ENCODE measurements around the gene VAPB.
"Not testable (repeated sequence)": the region's sequence is repeated elsewhere in the genome, so short reads cannot be mapped to it uniquely, and the experiment has no call there.

The VAPB gene

DNA sequence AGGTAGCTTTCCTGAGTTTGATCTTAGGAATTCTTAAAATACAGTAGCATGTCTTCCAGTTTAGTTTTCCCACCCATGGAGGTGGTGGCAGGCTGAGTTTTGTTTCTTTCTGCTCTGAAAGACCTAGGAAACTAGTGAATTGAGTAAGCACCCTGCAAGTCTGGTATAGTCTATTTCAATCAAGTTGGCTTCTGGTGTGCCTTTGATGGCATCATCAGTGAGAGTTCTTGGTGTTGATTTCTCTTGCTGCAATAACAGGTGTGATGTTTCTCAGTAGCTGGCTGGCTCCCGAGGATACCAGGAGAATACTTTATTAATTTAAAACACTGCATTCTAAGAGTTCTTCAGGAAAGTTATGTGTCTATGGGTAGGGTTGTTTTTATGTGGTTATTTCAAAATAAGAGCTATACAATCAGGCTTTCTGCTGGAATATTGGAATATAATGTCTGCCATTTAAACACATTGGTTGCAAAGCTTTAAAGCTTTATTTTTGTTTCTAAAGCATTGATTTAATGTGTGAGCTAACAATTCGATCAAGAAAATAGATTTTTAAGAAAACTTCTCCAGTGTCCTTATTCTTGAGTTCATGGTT is 19.0 kb downstream of the VAPB start:
- no peak for DNase-seq

DNA sequence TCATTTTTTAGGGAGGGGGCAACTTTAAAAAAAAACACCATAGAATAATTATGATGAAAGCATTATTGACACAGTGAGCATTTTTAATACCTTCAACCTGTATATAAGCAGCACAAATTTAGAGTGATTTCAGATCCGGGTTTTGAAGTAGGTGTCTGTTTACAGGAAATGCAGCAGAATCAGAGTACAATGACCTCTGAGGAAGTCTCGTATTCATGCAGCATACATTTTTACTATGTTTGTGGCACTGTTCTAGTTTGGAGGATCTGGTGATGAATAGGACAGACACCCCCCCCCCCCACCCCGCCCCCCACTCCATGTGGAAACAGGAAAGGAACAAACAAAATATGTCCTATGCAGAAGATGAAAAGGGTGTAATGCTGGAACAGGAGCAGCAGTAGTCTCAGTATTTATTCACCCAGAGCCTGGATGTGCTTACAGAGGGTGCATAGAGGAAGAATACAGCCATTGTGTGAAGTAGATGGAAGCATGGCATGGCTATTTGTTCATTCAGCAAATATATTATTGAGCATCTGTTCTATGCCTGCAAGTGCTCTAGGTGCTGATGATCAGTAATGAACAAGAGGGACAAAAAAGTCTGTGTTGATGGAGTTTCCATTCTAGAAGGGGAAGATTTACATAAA is 19.7 kb downstream of the VAPB start:
- no peak for DNase-seq

DNA sequence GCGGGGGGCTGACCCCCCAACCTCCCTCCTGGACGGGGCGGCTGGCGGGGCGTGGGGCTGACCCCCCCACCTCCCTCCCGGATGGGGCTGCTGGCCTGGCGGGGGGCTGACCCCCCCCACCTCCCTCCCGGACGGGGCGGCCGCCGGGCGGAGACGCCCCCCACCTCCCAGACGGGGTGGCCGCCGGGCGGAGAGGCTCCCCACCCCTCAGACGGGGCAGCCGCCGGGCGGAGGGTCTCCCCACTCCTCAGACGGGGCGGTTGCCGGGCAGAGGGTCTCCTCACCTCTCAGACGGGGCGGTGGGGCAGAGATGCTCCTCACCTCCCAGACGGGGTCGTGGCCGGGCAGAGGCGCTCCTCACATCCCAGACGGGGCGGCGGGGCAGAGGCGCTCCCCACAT is 25.2 kb downstream of the VAPB start:
- DNase-seq, result not testable (repeated sequence)

DNA sequence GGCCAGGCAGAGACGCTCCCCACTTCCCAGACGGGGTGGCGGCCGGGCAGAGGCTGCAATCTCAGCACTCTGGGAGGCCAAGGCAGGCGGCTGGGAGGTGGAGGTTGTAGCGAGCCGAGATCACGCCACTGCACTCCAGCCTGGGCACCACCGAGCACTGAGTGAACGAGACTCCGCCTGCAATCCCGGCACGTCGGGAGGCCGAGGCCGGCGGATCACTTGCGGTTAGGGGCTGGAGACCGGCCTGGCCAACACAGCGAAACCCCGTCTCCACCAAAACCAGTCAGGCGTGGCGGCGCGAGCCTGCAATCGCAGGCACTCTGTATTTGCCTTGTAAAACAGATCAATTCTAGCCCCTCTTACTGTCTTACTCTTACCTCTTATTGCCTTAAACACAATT is 25.8 kb downstream of the VAPB start:
- DNase-seq, result not testable (repeated sequence)

DNA sequence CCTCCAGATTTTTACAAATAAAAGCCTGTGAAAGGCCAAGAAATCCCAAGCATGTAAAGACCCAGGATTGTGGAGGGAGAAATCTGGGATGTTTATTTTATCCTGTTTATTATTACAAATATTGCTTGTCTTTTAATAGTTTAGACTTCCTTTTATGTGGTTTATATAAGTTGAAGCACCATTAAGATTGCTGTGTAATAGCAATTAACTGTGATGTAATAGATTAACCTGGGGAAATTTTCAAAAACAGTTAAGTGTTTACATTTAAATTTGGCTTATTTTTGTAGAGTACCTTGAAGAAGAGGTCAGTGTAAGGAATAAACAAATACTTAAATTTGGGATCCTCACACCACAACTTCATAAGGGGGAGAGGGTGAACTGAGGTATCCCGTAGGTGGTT is 27.0 kb downstream of the VAPB start:
- no peak for DNase-seq

DNA sequence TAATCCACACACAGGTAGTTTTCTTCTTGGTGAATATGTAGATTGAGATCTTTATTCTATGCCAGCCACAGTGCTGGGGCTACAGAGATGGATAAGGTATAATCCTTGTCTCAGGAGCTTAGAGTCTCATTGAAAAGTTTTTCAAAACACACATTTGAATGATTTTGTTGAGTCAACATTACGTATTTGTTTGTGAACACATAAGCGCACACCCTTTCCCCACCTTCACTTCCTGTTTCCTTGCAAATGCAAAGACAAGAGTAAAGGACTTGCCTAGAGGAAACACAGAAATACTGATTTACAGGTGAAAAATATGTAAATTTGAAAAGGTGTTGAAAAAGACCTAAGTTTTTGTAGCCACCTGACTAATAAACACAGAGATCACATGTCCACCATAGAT is 27.8 kb downstream of the VAPB start:
- DNase-seq, result no peak

DNA sequence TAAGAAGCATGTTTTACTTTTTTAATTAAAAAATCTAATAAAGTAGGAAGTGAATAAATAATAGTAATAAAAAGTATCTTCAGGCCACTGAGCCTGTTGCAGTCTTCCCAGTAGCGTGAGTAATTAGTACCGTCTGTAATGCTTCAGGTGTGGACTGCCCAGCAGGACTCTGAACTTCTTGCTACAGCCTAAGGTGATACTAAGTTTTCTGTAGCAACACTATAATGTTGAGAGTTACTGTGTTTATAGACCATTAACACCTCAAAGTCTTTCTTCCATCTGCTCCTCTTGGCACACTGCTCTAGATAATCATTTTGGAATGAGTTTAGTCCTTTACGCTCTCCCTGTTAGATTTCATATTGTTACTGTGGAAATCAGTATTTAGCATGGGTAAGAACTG is 28.4 kb downstream of the VAPB start:
- DNase-seq, result no peak

DNA sequence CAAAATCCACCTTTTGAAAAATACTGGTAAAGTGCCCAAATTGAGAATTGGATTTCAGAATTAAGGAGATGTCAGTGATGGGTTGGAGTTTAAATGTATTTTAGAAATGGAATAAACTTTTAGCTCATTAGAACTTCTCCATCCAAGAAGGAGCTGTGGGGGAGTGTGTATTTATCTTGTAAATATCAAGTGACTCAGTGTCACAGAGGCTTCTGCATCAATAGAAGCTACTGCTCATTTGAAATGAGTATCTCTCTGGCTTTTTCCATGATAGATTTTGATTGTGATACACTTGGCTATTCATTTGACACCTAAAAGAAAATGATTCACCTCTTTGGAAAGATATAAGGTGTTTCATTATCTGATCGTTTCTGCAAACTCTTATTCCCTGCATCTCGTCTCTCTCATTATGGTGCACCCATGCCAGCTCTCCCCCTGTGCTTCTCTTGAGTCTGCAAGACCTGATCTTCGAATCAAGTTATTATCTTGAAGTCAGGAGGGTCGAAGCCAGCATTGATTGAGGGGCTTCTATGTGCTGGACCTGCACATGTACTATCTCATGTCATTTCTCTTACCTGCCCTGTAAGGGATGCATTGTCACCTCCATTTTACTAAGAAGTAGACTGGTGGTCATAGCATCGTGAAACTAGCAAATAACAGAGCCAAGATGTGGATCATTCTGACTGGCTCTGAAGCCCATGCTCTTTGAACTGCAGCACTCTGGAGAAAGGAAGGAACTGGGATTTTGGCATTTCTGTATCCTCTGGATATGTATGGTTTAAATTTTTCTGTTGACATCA is 30.1 kb downstream of the VAPB start:
- no peak for DNase-seq

DNA sequence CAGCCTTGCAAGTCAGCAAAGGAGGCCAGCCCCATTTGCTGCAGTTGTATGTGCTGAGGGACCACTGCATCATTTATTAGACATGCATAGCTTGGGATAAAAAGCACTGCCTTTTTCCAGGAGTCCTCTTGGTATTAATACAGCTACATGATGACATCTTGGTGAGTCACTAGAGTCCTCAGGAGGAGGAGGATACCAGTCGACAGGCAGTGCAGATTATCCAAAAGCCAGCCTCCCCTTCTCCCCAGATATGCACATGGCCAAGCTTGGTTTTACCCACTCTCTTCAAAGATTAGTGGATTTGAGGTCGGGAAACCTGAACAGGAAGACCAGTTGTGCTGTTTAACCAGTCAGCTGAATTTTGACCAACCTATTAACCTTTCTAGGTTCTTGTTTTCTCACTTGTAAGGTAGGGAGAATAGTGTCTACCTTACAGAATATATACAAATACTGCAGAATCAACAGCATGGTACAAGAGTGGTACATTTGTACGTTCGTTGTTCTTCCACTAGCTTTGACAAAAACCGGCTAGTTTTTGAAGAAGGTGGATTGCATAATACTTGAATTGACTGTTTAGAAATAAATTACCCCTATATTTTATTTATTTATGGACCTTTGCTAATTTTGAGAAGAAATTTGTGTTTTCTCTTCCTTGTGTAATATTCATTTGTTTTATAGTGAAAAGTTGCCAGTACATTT is 31.9 kb downstream of the VAPB start:
- DNase-seq, result peak; percentile 83

DNA sequence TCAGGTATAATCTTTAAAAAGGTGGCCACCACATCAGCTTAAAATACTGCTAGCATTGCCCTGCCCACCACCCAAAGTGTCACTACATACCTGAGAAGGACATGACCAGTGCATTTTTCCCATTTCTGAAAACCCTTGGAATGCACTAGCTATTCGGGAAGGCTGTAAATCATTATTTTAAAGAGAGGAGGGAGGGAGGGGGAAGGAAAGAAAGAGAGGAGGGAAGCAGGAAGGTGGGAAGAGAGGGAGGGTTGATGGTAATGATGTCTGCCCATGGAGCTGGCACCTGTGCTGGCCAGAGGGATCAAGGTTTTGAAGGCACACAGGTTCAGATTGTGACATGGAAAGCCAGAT is 32.4 kb downstream of the VAPB start:
- no peak for DNase-seq

DNA sequence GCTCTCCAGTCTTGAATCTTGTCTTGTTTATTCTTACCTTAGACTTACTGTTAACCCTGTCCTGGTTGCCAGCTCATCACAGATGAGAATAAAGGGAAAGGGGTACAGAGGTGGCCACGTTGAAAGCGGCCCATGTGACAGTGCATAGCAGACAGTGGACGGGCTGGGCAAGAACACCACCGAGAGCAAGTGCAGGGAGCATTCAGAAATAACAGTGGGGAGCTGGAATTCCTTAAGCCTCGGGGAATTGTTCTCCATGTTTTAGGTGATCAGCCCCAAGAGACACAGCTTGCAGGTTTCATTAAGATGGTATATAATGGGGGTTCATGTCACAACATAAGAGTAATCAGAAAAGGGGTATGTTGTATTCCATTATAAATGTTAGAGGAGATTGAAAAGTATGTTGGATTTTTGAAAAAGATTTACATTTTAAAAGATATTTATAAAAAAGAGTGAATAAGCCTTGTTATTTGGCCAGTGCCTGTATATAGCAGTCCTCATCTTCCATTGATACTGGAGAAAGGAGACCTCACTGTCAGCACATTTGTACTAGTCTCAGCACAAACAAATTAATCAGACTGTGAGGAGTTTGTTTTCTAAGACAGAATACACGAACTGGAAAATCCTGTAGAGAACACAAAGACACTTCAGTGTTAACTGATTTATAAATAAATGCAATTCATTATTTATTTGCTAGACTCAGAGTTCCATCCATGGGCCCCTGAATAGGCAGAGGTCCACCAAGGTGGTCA is 35.4 kb downstream of the VAPB start:
- no peak for DNase-seq

DNA sequence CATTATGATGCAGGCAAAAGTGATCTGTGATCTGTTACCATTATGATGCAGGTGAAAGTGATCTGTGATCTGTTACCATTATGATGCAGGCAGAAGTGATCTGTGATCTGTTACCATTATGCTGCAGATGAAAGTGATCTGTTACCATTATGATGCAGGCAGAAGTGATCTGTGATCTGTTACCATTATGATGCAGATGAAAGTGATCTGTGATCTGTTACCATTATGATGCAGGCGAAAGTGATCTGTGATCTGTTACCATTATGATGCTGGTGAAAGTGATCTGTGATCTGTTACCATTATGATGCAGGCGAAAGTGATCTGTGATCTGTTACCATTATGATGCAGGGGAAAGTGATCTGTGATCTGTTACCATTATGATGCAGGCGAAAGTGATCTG is 38.5 kb downstream of the VAPB start:
- DNase-seq, result not testable (repeated sequence)

DNA sequence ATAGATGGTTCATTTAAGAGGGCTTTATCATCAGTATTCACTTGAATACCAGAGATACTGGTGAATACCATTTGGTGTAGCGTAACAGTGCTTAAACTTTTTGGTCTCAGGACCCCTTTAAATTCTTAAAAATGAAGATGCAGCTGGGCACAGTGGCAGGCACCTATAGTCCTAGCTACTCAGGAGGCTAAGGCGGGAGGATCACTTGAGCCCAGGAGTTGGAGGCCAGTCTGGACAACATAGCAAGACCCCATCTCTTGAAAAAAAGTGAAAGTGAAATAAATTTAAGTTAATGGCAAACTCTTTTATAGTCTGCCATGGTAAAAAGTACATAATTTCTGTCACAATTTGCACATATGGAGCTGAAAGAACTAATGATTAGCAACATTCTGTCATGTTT is 39.3 kb downstream of the VAPB start:
- no peak for DNase-seq

DNA sequence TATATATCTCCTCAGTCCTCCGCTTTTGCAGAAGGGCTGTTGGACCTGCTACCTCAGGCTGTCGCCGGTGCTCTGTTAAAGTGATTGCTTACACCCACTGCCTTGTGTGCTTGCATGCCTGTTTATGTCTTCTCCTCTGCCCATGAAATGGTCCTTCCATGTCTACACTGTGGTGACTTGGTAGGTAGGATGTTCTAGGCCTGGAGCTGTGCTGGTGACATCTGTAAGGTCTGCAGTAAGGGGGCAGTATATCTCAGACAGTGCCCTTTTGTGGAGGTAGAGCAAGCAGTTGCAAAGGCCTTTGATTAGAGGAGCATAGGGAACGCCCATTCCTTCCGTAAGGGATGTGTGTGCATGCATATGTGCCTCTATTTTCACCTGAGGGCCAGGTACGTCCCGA is 40.3 kb downstream of the VAPB start:
- no peak for DNase-seq

DNA sequence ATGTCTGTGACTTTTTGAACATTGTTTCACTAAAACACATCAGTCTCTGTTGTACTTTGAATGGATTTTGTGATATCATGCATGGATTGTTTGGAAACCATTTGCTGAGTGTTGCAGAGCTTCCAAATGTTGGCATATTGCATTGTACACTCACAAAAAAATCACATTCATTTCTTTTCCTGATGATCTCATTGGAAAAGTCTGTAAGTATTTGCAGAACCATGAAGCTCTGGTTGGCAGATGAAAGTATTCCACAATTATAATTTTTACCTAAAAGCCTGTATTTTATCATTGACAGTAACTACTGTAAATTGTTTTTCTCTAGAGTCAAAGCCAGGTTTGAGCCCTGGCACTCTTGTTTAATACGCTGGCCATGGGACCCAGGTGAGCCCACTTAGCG is 42.1 kb downstream of the VAPB start:
- peak; percentile 18 for DNase-seq

DNA sequence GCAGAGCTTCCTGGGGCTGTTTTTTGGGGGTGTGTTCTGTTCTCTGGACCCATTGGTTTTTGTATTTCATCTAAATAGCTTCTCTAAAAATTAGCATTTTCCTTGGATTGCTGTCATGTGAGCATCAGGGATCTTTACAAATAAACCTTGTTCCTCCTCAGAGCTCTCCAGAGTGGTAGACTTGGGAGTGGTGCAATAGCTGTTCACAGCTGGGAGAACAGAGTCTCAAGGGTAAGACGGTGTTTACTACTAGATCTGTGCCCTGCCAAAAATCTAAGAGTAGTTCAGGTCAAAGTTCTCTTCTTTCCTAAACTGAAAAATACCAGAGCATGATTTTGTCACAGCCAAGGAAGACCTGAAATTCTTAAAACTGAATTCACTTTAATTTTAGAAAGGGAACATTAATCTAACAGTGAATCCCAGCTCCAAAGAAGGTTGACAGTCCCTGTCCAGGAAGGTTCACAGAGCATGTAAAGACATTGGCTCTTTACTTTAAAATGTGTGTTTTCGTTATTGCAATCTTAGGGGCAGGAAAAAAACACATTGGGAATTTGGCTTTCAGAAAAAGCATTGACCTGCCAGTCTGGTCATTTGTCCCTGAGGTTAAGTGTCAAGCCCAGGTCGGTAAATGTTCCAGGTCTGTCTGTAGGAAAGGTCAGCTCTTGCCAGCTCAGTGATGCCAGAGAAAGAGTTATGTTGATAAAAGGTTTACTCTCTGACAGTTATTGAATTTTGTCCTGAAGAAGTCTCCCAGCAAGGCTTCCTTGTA is 43.3 kb downstream of the VAPB start:
- DNase-seq, result no peak

DNA sequence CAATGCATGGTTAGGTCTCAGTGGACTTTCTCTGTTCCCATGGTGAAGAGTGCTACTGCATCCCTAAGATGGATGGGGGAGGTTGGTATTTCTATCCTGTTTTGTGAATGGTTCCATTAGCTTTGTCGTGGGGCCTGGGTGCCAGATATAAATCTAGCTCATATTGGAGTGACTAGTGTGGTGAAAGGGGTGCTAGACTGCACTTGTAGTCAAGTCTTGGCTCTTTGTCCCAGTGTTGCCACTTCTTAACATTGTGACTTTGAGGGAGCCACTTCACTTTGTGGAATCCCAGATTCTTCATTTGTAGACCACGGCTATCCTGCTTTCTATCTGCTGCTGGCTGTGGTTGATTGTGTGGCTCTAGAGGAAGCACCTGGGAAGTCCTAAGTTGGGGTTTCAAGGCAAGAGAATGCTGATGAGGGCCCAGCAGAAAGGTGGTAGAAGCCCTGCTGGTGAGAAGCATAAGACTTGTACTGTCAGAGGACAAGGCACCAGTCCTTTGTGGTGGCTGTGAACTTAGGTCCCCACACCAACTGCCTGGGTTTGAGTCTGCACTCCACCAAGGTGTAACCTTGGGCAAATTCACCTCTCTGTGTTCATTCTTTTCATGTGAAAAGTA is 44.1 kb downstream of the VAPB start:
- DNase-seq, result no peak

DNA sequence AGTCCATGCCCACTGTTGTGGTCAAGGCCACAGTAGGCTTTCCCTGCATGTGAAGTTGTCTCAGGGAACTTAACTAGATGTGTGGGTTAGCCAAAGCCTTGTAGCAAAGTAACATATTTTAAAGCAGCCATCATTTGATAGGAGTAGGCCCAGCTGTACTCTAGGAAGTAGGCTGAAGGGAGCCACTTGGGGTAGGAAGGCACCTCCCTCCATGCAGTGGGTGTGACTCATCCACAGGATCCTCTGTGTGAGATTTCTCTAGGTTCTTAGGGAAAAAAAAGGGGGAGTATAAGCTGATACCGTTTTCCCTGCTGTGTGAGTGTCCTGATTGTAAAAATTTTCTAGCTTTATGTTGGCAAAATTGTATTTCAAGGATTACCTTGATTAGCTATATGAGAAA is 44.7 kb downstream of the VAPB start:
- peak; percentile 85 for DNase-seq

DNA sequence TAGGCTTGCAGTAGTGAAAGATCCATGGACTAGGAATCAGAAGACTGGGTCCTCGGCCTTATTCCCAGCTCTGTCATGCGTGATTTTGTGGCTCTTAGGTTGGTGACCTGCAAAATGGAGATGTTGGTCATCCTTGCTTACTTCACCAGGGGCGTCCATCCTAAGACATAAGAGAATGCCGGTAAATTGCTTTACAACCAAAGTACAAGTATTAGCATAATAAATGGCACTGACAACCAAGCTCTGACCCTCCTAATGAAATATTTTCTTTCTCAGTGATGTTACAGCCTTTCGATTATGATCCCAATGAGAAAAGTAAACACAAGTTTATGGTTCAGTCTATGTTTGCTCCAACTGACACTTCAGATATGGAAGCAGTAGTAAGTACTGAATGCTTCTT is 45.3 kb downstream of the VAPB start:
- DNase-seq, result no peak

DNA sequence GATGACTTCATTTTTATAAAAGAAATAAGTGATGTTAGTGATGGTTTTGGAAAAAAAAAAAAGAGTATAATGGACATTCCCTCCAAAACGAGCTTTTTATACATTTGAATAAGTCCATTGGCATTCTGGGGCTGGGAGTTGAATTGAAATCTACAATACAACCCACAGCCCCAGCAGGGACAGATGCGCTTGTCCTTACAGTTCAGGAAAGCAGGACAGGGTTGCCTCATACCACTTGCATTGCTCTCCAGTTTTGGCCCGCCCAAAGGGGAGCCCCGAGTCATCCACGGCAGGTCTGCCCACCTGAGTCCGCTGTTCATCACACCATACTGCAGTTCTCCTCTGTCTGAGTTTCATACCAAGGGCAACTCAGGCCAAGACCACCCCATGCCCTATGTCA is 46.2 kb downstream of the VAPB start:
- DNase-seq, result no peak

DNA sequence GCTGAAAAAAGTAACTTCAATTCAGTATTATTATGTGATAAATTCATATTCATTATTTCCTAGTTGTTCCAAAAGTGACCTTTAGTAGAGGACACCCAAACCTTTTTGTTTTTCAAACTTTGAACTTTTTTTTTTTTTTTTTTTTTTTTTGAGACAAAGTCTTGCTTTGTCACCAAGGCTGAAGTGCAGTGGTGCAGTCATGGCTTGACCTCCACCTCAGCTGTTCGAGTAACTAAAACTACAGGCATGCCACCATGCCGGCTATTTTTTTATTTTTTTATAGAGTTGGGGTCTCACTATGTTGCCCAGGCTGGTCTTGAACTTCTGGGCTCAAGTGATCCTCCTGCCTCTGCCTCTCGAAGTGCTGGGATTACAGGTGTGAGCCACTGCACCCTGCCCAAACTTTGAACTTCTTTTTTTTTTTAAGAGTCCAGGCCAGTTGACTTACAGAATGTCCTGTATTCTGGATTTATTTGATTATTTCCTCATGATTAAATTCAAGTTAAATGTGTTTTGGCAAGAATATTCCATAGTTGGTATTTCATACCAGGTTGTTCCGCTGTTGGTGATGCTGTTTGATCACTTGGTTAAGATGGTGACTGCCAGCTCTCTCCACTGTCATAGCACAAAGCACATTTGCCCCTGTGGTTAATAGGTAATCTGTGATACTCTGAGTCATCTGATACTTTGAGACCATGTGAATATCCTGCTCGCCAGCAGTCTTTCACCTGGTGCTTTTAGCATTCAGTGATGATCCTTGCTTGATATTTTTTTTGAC is 48.0 kb downstream of the VAPB start:
- DNase-seq, result no peak

Data from EL (cell line).